Measurements from ENCODE around the gene HEATR3. TPM values are rescaled to one million over a fixed set of nuclear protein-coding genes. Genes with fewer than 3 reads are reported as not detected.

HEATR3 gene
- total and polyA plus RNA-seq, 2 of the 13 experiments (the other 11 are each of a cell fraction or from before 2014, with no cell fraction given), result 22.4 to 52.4 TPM

DNA sequence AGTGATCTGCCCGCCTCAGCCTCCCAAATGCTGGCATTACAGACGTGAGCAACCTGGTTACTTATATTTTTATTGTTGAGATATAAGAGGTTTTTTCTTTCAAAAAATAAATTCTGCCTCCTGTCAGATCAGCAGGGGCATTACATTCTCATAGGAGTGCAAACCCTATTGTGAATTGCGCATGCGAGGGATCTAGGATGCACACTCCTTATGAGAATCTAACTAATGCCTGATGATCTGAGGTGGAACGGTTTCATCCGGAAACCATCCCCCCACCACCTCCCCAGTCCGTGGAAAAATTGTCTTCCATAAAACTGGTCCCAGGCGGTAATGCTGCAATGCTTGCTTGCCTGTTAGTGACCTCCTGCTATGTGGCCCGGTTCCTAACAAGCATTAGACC is 48.2 kb upstream of the HEATR3 start:
- POLR2A ChIA-PET, result no interaction called here
- TF ChIP-seq JUNB (CRISPR knock-in tag; IDR thresholded peaks at IDR 0.05; ENCODE audit: borderline replicate concordance) (no peak), ZNF883 (CRISPR knock-in tag; IDR thresholded peaks at IDR 0.05; ENCODE audit: not compliant biosample characterization) (no peak), ZNF788 (CRISPR knock-in tag; IDR thresholded peaks at IDR 0.05; ENCODE audit: borderline replicate concordance) (no peak), WIZ (CRISPR knock-in tag; IDR thresholded peaks at IDR 0.05) (no peak), NRL (CRISPR knock-in tag; IDR thresholded peaks at IDR 0.05; ENCODE audit: borderline replicate concordance) (no peak), NPAS2 (CRISPR knock-in tag; IDR thresholded peaks at IDR 0.05; ENCODE audit: borderline replicate concordance) (no peak), KLF15 (CRISPR knock-in tag; IDR thresholded peaks at IDR 0.05; ENCODE audit: borderline replicate concordance) (no peak), MEF2D (CRISPR knock-in tag; IDR thresholded peaks at IDR 0.05) (no peak), ATF1 (CRISPR knock-in tag; IDR thresholded peaks at IDR 0.05) (no peak), ZNF441 (CRISPR knock-in tag; IDR thresholded peaks at IDR 0.05; ENCODE audit: borderline replicate concordance) (no peak), CCAR2 (optimal IDR thresholded peaks at IDR 0.05; ENCODE audit: low read depth, low read length) (no peak)
- TF ChIP-seq, protein P1, sequence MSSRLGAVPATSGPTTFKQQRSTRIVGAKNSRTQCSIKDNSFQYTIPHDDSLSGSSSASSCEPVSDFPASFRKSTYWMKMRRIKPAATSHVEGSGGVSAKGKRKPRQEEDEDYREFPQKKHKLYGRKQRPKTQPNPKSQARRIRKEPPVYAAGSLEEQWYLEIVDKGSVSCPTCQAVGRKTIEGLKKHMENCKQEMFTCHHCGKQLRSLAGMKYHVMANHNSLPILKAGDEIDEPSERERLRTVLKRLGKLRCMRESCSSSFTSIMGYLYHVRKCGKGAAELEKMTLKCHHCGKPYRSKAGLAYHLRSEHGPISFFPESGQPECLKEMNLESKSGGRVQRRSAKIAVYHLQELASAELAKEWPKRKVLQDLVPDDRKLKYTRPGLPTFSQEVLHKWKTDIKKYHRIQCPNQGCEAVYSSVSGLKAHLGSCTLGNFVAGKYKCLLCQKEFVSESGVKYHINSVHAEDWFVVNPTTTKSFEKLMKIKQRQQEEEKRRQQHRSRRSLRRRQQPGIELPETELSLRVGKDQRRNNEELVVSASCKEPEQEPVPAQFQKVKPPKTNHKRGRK (CRISPR knock-in tag; IDR thresholded peaks at IDR 0.05), result no peak
- TF ChIP-seq, protein P2, sequence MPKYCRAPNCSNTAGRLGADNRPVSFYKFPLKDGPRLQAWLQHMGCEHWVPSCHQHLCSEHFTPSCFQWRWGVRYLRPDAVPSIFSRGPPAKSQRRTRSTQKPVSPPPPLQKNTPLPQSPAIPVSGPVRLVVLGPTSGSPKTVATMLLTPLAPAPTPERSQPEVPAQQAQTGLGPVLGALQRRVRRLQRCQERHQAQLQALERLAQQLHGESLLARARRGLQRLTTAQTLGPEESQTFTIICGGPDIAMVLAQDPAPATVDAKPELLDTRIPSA (CRISPR knock-in tag; IDR thresholded peaks at IDR 0.05; ENCODE audit: borderline replicate concordance), result no peak
- TF ChIP-seq, protein P3, sequence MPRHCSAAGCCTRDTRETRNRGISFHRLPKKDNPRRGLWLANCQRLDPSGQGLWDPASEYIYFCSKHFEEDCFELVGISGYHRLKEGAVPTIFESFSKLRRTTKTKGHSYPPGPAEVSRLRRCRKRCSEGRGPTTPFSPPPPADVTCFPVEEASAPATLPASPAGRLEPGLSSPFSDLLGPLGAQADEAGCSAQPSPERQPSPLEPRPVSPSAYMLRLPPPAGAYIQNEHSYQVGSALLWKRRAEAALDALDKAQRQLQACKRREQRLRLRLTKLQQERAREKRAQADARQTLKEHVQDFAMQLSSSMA (CRISPR knock-in tag; IDR thresholded peaks at IDR 0.05), result no peak

More for the DNA sequence above, 48.2 kb upstream of the HEATR3 start:
- DNase-seq (ENCODE audit: low spot score) (no peak), ATAC-seq (no peak), FAIRE-seq (no peak)
- H3K36me3 ChIP-seq (replicated peaks in 1 of 2; ENCODE audit: control insufficient read depth in 1 of 2, insufficient read depth in 2 of 2, low read length in 2 of 2), result no peaks in the 10 kb centered on the region
- H3K79me2 ChIP-seq (ENCODE audit: insufficient read depth, low read length), result no peaks in the 10 kb centered on the region
- H2AFZ ChIP-seq (ENCODE audit: low read length), result no peak overlapping the region
- H3K9me3 ChIP-seq (ENCODE audit: low read length), result no peaks in the 10 kb centered on the region
- CTCF ChIA-PET (ENCODE audit: low intra/inter-chr PET ratio, low total read pairs), result no interaction called here
- H3K9ac ChIP-seq (ENCODE audit: insufficient read depth, low read depth, low read length), result no peak overlapping the region
- no TSS peak for BruUV-seq (replicated peaks)
- 66% methylated on average over 9 of the region's 9 CpGs for WGBS (ENCODE audit: low lambda C conversion rate)
- H3K27ac ChIP-seq (ENCODE audit: extremely low read length, insufficient read depth, low read length), result no peak overlapping the region
- peaks cover 0 to 3% of the 10 kb centered on the region in 2 experiments; a peak in 1 of 5 replicates for H3K27me3 ChIP-seq (ENCODE audit: control insufficient read depth in 1 of 2, insufficient read depth in 2 of 2, low read length in 2 of 2)
- no peak overlapping the region for H3K4me2 ChIP-seq (ENCODE audit: low read depth, low read length)
- in situ Hi-C loops (cut with HindIII; ENCODE audit: extremely low pct_ligation_motif_present, low pct_unique_long_range_greater_than_20kb), result no loop called here
- intact Hi-C loops (cut with micrococcal nuclease; ENCODE audit: unreplicated experiment), result no loop called here
- H3K4me1 ChIP-seq (ENCODE audit: insufficient read depth, low read length), result peaks cover 9% of the 10 kb centered on the region
- no peaks in the 10 kb centered on the region for H4K20me1 ChIP-seq (ENCODE audit: insufficient read depth, low read length)
- no peak overlapping the region for H3K4me3 ChIP-seq (replicated peaks in 1 of 3; ENCODE audit: insufficient read depth in 1 of 3, low read depth in 2 of 3, low read length in 3 of 3)

Data from HepG2 (cell line).